ENCODE data around the gene ZNF394.

Gene ZNF394

GRCh38 chr7:99539213-99539811 is 39.2 kb upstream of the ZNF394 start:
- no peak for DNase-seq (ENCODE audit: low read depth)
- TF ChIP-seq CTCF (IDR thresholded peaks at IDR 0.05; ENCODE audit: low read depth, low read length, missing control alignments), result no peak
- no peak overlapping the region for H3K4me3 ChIP-seq (ENCODE audit: low read depth, low read length)

- DNase-seq (ENCODE audit: low read depth), result no peak
- H3K4me3 ChIP-seq (ENCODE audit: low read depth, low read length), result no peak overlapping the region
- TF ChIP-seq CTCF (IDR thresholded peaks at IDR 0.05; ENCODE audit: low read depth, low read length, missing control alignments), result no peak
Measured at GRCh38 chr7:99535667-99536066, 35.6 kb upstream of the ZNF394 start.

GRCh38 chr7:99531354-99531765 is 31.3 kb upstream of the ZNF394 start:
- DNase-seq (ENCODE audit: low read depth), result no peak
- H3K4me3 ChIP-seq (ENCODE audit: low read depth, low read length), result no peak overlapping the region
- no peak for TF ChIP-seq CTCF (IDR thresholded peaks at IDR 0.05; ENCODE audit: low read depth, low read length, missing control alignments)

- TF ChIP-seq CTCF (IDR thresholded peaks at IDR 0.05; ENCODE audit: low read depth, low read length, missing control alignments), result no peak
- no peak for DNase-seq (ENCODE audit: low read depth)
- H3K4me3 ChIP-seq (ENCODE audit: low read depth, low read length), result no peak overlapping the region
Measured at GRCh38 chr7:99525713-99526440, 25.8 kb upstream of the ZNF394 start.

GRCh38 chr7:99521399-99521798 is 21.3 kb upstream of the ZNF394 start:
- no peak for DNase-seq (ENCODE audit: low read depth)
- TF ChIP-seq CTCF (IDR thresholded peaks at IDR 0.05; ENCODE audit: low read depth, low read length, missing control alignments), result no peak
- no peak overlapping the region for H3K4me3 ChIP-seq (ENCODE audit: low read depth, low read length)

- TF ChIP-seq CTCF (IDR thresholded peaks at IDR 0.05; ENCODE audit: low read depth, low read length, missing control alignments), result no peak
- no peak for DNase-seq (ENCODE audit: low read depth)
- no peak overlapping the region for H3K4me3 ChIP-seq (ENCODE audit: low read depth, low read length)
Measured at GRCh38 chr7:99514050-99514449, 14.0 kb upstream of the ZNF394 start.

- no peak for TF ChIP-seq CTCF (IDR thresholded peaks at IDR 0.05; ENCODE audit: low read depth, low read length, missing control alignments)
- no peak for DNase-seq (ENCODE audit: low read depth)
- H3K4me3 ChIP-seq (ENCODE audit: low read depth, low read length), result peak overlapping the region; percentile 82
Measured at GRCh38 chr7:99505324-99505662, 5.2 kb upstream of the ZNF394 start.
